MM.1S (cell line): ENCODE data around the gene VASH2.

ENCODE experiments used
- DNase-seq: peaks from one replicate; pipeline ENCODE4 v3.0.0-alpha.2; 2015
- H2AFZ ChIP-seq: fragments of 300-600 bp; sonication (generic); 2 replicates; pipeline ENCODE4 v1.6.0; 2016; ENCODE audit warnings: antibody characterized with exemption, low read length
- H3F3A ChIP-seq: fragments of 300-600 bp; sonication (generic); 2 replicates; pipeline ENCODE4 v1.6.1; 2016; ENCODE audit warnings: mild to moderate bottlenecking, antibody characterized with exemption, low read length, moderate library complexity, mixed read lengths; ENCODE audit not compliant: insufficient read depth
- H3K27ac ChIP-seq: fragments of 300-600 bp; sonication (generic); 2 replicates; pipeline ENCODE4 v1.5.1; 2016; ENCODE audit warnings: mild to moderate bottlenecking, low read length
- H3K27me3 ChIP-seq: fragments of 300-600 bp; sonication (generic); replicated peaks from 2 replicates; pipeline ENCODE4 v1.6.0; 2016; ENCODE audit warnings: low read length; ENCODE audit not compliant: insufficient read depth
- H3K36me3 ChIP-seq: fragments of 300-600 bp; sonication (generic); replicated peaks from 2 replicates; pipeline ENCODE4 v1.6.1; 2016; ENCODE audit warnings: mild to moderate bottlenecking, low read length, mixed read lengths; ENCODE audit not compliant: insufficient read depth
- H3K4me1 ChIP-seq: fragments of 300-600 bp; sonication (generic); 2 replicates; pipeline ENCODE4 v1.6.1; 2016; ENCODE audit warnings: low read length, mixed read lengths
- H3K4me2 ChIP-seq: fragments of 300-600 bp; sonication (generic); 2 replicates; pipeline ENCODE4 v1.6.0; 2016; ENCODE audit warnings: low read depth, low read length
- H3K4me3 ChIP-seq: fragments of 300-600 bp; sonication (generic); 2 replicates; pipeline ENCODE4 v1.5.1; 2016; ENCODE audit warnings: low read length, mixed read lengths
- H3K79me2 ChIP-seq: fragments of 300-600 bp; sonication (generic); 2 replicates; pipeline ENCODE4 v1.6.1; 2016; ENCODE audit warnings: mixed run types, low read length, mixed read lengths
- H3K9ac ChIP-seq: fragments of 300-600 bp; sonication (generic); 2 replicates; pipeline ENCODE4 v1.6.1; 2016; ENCODE audit warnings: low read length, mixed read lengths
- H3K9me2 ChIP-seq: fragments of 300-600 bp; sonication (generic); replicated peaks from 2 replicates; pipeline ENCODE4 v1.6.1; 2016; ENCODE audit warnings: mild to moderate bottlenecking, low read length, mixed read lengths; ENCODE audit not compliant: insufficient read depth
- H3K9me3 ChIP-seq: fragments of 300-600 bp; sonication (generic); replicated peaks from 2 replicates; pipeline ENCODE4 v1.6.1; 2016; ENCODE audit warnings: mild to moderate bottlenecking, low read length, mixed read lengths; ENCODE audit not compliant: insufficient read depth
- H4K20me1 ChIP-seq: fragments of 300-600 bp; sonication (generic); 2 replicates; pipeline ENCODE4 v1.6.1; 2016; ENCODE audit warnings: mild to moderate bottlenecking, low read length, moderate library complexity, mixed read lengths; ENCODE audit not compliant: insufficient read depth
- CTCF ChIP-seq: fragments of 300-600 bp; sonication (generic); IDR thresholded peaks from 2 replicates; pipeline ENCODE4 v1.5.1; 2016; ENCODE audit warnings: antibody characterized with exemption, low read length, mixed read lengths
- EZH2 ChIP-seq: fragments of 300-600 bp; sonication (generic); optimal IDR thresholded peaks from 2 replicates; pipeline ENCODE3; 2017; ENCODE audit warnings: low read depth, mild to moderate bottlenecking, antibody characterized with exemption, low read length, mixed read lengths
- EZH2phosphoT487 ChIP-seq: fragments of 300-600 bp; sonication (generic); IDR thresholded peaks from 2 replicates; pipeline ENCODE4 v1.6.1; 2018; ENCODE audit warnings: antibody characterized with exemption, low read length

The VASH2 gene

GRCh38 chr1:212928323-212929291, 21.7 kb upstream of the VASH2 start:
- no peak for DNase-seq
- Histone ChIP-seq H3K9me3 (no peaks in the 10 kb centered on the region), H3K27me3 (no peaks in the 10 kb centered on the region), H3K79me2 (peaks cover 10% of the 10 kb centered on the region), H3K9ac (no peak overlapping the region), H3K36me3 (no peaks in the 10 kb centered on the region), H3K27ac (no peak overlapping the region), H3F3A (no peaks in the 10 kb centered on the region), H3K9me2 (no peaks in the 10 kb centered on the region), H3K4me3 (no peak overlapping the region), H3K4me1 (peaks cover 9% of the 10 kb centered on the region; the same call in 1 of the 2 replicates), H3K4me2 (no peak overlapping the region), H2AFZ (no peak overlapping the region), H4K20me1 (no peaks in the 10 kb centered on the region)
- no peak for TF ChIP-seq EZH2phosphoT487
- no peak for TF ChIP-seq CTCF
- TF ChIP-seq EZH2: no peak

- TF ChIP-seq EZH2phosphoT487: no peak
- peak; percentile 44 for TF ChIP-seq CTCF
- peak overlapping the region; percentile 70 for H2AFZ ChIP-seq
- no peaks in the 10 kb centered on the region for H3K9me3 ChIP-seq
- peaks cover 9% of the 10 kb centered on the region; the same call in 1 of the 2 replicates for H3K4me1 ChIP-seq
- peak overlapping the region; percentile 59; the same call in 1 of the 2 replicates for H3K27ac ChIP-seq
- peak overlapping the region; percentile 63 for H3K4me3 ChIP-seq
- peak; percentile 78 for DNase-seq
- H3K79me2 ChIP-seq: peaks cover 10% of the 10 kb centered on the region
- H3K27me3 ChIP-seq: no peaks in the 10 kb centered on the region
- no peaks in the 10 kb centered on the region for H3K9me2 ChIP-seq
- no peaks in the 10 kb centered on the region for H3F3A ChIP-seq
- peak overlapping the region; percentile 68 for H3K9ac ChIP-seq
- no peaks in the 10 kb centered on the region for H4K20me1 ChIP-seq
- no peaks in the 10 kb centered on the region for H3K36me3 ChIP-seq
- H3K4me2 ChIP-seq: peak overlapping the region; percentile 73
Observed at GRCh38 chr1:212930986-212931678, 19.2 kb upstream of the VASH2 start.

GRCh38 chr1:212933815-212934471, 16.4 kb upstream of the VASH2 start:
- TF ChIP-seq EZH2phosphoT487 (no peak), CTCF (no peak), EZH2 (no peak)
- Histone ChIP-seq H3K4me2 (no peak overlapping the region), H3K9ac (no peak overlapping the region), H3K4me1 (peaks cover 9% of the 10 kb centered on the region; the same call in 1 of the 2 replicates), H3K9me3 (no peaks in the 10 kb centered on the region), H3K9me2 (no peaks in the 10 kb centered on the region), H3K79me2 (peaks cover 10% of the 10 kb centered on the region), H2AFZ (no peak overlapping the region), H3K36me3 (no peaks in the 10 kb centered on the region), H3K27me3 (no peaks in the 10 kb centered on the region), H3K4me3 (no peak overlapping the region), H3K27ac (no peak overlapping the region), H4K20me1 (no peaks in the 10 kb centered on the region), H3F3A (no peaks in the 10 kb centered on the region)
- DNase-seq: no peak
